Islet of Langerhans (tissue), 1 donor: ENCODE results near the gene MRPS34.

Source experiments
- FAIRE-seq: peaks from one replicate; lab custom pipeline; 2011; peaks lifted over from hg19 to GRCh38; lab: Jason Lieb, UNC

The MRPS34 gene

DNA sequence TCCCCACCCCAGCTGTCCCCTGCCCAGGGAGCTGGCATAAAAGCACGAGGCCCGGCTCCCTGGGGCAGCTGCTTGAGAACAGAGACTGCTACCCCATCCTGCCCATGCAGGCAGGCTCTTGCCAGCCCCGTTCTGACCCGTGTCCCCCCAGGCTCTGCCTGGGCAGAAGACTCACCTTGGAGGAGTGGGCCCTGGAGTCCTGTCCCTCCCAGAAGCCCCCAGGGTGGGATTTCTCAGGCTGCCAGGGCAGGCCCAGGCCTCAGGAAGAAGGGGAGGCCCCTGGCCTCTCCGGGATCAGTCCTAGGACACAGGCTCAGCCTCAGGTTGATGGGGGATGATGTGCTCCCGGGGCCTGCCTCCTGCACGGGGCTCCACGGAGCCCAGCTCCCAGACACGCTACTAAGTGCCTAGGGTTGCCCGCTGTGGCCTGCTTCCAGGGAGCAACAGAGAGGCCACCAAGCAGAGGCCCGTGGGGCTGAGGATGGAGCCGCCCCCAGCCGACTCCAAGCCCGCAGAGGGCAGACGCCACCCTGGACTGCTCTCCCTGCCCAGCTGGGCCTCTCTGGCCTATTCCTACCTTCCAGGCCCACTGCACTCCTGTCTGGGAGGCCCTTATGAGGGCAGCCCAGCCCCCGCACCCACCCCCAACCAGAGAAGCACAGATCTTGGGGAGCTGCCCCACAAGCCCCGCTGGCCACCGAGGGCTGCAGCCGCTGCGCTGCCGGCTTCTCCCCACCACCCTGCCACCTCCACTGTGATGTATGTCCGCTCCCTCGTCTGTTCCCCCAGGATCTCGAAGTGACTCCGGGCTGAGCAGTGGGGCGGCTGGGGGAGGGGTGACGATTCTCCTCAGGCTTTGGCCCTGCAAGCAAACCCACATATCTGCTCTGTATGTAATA lies 3.3 kb downstream of the MRPS34 start:
- no peak for FAIRE-seq

DNA sequence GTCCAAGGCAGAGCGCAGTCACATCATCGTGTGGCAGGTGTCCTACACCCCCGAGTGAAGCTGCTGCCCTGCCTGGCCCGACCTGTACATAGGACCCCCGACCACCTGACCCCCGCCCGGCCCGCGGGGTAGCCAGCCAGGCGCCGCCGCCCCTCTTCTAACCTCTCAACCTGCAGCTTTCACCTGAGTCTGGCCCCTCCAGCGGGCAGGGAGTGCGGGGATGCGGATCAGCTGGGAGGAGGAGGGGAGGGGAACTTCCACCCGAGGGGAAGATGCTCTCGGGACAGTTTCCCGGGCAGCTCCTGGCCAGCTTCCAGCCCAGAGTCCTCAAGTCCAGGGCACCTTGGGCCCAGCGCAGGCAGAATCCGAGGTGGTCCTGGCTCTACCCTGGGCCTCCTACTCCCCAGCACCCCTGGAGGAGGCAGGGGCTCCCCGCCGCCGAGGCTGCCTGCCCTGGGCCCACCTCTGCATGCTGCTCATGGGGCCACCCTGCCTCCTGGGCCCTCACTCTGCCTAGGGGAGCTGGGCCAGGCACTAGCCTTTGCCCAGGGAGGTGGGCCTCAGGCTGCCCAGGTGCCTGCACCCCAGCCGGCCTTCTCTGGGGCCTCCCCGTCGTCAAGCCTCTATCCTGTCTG lies 4.0 kb downstream of the MRPS34 start:
- no peak for FAIRE-seq

DNA sequence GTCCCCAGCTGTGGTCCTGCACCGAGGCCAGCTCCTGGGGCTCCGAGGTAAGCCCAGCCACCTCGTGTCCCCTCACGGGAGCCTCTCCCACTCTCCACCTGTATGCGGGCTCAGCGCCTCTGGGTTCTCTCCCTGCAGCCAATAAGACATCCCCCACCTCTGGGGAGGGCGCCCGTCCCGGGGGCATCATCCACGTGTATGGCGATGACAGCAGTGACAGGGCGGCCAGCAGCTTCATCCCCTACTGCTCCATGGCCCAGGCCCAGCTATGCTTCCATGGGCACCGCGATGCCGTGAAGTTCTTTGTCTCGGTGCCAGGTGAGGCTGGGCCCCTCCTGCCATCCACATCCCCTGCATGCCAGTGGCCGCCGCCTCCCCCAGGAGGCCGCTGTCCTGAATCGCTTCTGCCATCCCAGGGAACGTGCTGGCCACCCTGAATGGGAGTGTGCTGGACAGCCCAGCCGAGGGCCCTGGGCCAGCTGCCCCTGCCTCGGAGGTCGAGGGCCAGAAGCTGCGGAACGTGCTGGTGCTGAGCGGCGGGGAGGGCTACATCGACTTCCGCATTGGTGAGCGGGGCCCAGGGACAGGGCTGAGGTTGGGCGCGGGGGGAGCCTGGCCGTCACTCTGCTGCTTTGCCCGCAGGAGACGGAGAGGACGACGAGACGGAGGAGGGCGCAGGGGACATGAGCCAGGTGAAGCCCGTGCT lies 4.7 kb downstream of the MRPS34 start:
- FAIRE-seq = no peak

DNA sequence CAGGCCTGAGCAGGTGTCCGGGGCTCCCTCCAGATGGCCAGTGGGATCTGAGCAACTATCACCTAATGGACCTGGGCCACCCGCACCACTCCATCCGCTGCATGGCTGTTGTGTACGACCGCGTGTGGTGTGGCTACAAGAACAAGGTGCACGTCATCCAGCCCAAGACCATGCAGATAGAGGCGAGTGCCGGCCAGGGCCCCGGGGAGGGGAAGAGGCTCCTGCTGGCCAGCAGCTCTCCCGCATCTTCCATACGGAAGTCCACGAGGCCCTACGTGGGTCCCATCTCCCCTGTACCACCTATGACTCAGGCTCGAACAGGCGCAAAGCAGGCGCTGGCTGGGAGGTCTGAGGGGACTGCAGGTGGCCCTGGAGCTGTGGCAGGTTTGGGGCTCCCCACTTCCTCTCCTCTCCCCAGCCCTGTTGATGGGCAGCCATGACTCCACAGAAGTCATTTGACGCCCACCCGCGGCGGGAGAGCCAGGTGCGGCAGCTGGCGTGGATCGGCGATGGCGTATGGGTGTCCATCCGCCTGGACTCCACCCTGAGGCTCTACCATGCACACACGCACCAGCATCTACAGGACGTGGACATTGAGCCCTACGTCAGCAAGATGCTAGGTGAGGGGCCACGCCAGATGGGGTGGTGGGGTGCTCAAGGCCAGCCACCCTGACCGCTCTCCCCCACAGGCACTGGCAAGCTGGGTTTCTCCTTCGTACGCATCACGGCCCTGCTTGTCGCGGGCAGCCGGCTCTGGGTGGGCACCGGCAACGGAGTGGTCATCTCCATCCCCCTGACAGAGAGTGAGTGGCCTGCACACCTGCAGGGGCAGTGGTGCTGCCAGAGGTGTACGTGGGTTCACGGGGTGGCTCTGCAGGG lies 5.6 kb downstream of the MRPS34 start:
- no peak for FAIRE-seq

DNA sequence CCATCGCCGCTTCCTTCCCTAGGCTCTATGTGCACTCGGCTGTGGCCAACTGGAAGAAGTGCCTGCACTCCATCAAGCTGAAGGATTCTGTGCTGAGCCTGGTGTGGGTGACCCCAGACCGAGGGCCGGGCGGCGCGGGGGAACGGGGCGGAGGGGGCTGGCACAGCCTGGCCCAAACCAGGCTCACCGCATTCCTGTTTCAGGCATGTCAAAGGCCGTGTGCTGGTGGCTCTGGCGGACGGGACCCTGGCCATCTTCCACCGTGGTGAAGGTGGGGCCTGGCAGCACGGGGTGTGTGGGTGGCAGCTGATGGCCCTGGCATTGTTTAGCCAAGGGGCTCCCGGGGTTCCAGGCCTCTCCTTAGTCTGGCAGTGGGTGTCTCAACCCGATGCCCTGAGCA lies 6.2 kb downstream of the MRPS34 start:
- FAIRE-seq = no peak

DNA sequence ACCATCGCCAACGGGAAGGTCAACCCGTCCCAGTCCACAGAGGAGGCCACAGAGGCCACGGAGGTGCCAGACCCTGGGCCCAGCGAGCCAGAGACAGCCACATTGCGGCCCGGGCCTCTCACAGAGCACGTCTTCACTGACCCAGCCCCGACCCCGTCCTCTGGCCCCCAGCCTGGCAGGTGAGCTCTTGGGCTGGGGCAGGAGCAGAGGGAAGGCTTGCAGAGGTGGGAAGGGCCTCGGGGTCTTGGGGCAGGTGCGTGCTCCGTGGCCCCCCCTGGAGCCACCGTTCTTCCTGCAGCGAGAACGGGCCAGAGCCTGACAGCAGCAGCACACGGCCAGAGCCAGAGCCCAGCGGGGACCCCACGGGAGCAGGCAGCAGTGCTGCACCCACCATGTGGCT lies 6.7 kb downstream of the MRPS34 start:
- FAIRE-seq = no peak

DNA sequence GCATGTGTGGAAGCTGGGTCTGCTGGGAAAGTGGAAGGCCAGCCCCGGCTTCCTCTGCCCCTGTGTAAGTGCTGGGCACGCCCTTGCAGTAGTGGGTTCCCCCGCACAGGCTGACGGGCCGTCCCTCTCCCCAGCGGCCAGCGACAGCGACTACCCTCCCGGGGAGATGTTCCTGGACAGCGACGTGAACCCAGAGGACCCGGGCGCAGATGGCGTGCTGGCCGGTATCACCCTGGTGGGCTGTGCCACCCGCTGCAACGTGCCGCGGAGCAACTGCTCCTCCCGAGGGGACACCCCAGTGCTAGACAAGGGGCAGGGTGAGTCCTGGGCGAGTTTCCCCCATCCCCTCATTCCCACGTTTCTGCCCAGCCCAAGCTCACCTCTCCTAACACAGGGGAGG lies 7.1 kb downstream of the MRPS34 start:
- FAIRE-seq = no peak

DNA sequence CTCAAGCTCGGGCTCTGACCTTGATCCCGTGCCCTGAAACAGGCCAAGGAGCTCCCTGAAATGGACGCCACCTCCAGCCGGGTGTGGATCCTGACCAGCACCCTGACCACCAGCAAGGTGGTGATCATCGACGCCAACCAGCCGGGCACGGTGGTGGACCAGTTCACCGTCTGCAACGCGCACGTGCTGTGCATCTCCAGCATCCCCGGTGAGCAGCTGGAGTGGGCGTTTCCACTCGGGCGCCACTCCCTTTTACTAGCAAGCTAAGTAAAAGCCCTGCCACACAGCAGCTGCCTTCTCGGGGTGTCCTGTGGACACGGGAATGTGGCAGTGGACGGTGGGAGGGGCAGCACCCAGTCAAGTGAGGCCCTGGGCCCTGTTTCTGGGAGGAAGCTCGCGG lies 8.0 kb downstream of the MRPS34 start:
- no peak for FAIRE-seq

DNA sequence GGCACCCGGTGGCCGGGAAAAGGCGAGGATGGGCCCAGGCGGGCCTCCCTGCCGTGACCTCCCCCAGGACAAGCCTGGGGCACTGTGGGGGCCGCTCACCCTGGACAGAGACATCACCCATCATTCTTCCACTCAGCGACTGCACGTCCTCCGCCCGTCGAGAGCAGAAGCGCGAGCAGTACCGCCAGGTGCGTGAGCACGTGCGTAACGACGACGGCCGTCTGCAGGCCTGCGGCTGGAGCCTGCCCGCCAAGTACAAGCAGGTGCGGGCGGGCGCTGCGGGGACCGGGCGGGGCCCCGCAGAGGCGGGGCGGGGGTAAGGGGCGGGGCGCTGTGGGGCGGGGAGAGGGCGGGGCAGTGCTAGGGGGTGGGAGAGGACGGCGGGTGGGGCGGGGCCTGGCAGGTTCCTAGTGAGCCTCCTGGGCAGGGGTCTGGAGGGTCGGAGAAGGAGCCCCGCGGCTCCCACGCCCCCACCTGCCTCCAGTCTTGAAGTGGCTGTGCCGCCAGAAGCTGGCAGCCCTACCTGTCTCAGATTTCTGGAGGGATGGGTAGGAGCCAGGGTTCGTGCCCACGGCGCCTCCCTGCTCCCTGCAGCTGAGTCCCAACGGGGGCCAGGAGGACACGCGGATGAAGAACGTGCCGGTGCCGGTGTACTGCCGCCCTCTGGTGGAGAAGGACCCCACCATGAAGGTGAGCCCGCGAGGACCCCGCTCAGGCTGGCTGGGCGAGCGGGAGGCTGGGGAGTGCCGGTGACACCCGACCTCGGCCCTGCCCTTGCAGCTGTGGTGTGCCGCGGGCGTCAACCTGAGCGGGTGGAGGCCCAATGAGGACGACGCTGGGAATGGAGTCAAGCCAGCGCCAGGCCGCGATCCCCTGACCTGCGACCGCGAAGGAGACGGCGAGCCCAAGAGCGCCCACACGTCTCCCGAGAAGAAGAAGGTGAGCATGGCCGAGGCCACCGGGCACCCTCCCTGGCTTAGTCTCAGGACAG lies 9.1 kb downstream of the MRPS34 start:
- no peak for FAIRE-seq

DNA sequence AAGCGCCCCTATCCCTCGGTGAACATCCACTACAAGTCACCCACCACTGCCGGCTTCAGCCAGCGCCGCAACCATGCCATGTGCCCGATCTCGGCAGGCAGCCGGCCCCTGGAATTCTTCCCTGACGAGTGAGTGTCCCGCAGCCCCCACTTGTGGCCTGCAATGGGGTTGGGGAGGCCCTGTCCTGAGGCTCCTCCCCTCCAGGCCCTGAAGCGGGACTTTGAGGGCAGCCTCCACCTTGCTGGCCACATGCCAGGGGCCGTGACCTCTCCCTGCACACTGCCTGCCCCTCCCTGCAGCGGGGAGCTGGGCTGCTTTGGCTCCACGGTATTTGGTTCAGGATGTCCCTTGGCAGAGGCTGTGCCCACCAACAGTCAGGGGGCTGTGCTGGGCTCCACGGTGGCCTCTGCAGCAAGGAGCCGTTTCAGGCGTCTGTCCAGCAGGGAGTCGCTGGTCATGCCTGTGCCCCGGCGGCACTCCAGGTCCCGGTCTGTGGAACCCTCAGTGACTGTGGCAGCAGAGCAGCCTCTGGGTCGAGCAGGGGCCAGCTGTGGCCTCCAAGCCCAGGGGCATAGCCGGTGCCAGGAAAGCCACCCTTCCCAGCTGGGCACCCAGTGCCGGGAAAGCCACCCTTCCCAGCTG lies 9.9 kb downstream of the MRPS34 start:
- FAIRE-seq = no peak

DNA sequence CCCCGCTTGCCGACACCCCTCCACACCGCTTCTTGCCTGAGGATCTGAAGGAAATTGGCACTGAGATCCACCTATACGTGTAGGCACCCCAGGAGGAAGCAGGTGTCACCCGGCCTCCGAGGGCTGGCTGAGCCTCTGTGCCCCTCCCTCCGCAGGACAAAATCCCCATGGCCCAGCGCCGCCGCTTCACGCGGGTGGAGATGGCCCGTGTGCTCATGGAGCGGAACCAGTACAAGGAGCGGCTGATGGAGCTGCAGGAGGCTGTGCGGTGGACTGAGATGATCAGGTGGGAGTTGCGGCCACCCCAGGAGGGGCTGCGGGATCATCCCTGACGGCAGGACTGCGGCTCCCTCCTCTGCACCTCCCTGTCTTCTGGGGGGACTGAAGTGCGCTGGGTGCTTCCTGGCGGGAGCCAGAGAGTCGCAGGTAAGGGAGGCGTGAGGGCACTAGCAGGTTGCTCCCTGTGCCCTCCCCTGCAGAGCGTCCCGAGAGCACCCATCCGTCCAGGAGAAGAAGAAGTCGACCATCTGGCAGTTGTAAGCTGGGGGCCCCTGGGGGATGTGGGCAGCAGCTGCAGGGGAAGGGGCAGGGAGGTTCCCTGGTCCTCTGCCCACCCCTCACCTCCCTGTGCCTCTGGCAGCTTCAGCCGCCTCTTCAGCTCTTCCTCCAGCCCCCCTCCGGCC lies 10.6 kb downstream of the MRPS34 start:
- FAIRE-seq = no peak

DNA sequence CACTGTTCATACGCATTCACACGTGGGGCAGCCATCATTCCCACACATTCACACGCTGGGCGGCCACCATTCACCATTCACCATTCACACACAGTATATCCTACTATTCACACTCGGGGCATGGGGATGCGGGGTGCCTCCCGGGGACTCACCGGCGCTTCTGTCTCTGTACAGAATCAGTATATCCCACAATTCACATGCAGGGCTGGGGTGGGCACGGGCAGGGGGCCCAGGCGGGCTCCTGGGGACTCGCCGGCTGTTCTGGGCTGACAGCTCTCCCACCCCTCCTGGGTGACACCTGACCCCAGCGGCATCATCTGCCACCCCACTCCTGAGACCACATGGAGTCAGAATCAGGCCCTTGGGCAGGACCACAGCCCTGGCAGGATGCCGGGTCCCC lies 11.2 kb downstream of the MRPS34 start:
- FAIRE-seq = no peak

DNA sequence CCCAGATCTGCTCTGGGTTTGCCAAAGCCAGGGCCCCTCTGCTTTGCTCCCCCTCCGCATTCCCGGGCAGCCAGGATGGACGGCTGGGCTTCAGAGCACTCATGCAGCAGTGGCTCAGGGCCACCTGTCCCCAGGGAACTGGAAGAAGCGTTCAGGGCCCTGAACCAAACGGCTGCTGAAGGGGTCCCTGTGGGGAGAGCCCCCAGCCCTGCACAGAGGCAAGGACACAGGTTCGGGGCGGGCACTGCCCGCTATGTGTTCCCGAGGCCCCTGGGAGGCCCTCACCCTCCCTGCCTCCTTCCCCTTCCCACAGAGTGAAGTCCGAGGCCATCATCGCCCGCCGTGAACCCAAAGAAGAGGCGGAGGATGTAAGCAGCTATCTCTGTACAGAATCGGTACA lies 12.0 kb downstream of the MRPS34 start:
- no peak for FAIRE-seq

DNA sequence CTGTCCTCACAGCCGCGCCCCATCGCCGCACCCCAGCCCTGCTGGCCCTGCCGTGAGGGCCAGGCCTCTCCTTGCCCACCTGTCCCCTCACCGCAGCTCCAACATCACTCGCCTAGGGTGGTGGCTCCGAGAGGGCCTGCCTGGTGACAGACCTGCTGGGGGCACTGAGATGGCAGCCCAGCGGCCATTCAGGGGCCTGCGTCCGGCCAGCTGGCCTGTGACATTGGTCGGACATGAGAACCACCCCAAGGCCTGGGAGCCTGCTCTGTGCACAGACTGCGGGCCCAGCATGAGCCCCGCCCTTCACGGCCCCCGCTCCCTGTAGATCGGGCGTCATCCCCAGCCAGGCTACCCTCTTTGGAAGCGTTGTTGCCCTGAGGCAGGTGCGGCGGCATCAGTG lies 13.4 kb downstream of the MRPS34 start:
- FAIRE-seq = no peak

DNA sequence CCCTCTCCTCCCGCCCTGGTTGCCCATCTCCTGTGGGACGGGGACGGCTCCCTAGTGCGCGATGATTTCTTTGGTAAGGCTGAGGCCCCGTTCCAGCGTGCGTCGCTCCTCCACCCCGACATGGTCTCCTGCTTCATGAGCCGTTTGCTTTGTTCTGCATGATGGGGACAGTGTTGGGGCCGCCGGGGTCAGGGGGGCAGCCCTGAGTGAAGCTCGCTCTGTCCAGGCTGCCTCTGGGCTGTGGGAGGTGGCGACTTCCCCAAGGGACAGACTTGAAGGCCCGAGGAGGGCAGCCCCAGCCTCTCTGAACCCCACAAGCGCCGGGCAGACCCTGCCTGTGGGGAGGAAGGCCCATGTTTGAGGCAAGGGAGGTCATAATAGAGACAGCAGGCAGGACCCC lies 14.0 kb downstream of the MRPS34 start:
- FAIRE-seq = no peak

DNA sequence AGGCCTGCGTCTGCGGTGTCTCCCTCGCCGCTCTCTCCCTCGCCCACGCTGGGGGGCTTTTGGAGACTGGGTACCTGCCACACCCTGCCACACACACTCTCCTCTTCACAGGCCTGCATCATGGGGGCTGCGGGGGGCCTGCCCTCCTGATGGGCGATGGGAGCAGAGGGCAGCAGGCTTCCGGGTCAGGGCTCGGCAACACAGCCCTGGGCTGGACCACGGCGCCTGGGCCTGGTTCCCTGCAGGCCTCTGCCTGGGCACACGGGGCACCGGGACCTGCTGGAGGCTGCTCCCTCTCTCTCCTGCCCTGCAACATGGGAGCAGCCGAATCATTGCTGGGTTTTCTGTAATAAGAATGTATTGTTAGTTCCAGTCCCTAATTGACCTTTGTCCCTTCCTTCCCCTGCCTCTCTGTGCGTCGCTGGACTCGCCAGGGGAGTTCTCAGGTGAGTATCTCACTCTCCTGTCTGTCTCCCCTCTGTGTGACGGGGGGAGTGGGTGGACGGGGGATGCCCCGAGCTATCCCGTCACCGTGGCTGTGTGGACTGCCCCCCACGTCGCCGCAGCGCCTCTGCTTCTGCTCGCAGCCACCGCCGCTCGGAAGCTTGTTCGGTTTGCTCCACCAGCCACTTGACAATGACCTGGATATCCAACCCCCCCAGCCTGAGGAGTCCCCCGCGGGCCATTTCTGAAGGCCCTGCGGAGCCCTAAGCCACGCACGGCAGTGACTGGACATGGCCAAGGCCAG lies 15.0 kb downstream of the MRPS34 start:
- no peak for FAIRE-seq

DNA sequence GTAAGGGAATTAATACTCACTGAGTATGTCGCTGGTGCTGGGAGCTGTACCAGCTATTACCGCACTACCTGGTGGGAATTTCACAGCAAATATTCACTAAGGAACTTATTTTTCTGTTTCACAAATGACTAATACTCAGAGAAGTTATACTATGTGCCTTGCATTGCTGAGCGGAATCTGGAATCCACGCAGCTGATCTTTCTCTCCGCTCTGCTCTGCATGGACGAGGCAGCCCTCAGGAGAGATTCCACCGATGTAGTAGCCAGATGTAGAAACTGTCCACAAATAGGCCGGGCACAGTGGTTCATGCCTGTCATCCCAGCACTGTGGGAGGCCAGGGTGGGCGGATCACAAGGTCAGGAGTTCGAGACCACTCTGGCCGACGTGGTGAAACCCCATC lies 18.7 kb downstream of the MRPS34 start:
- FAIRE-seq = no peak

DNA sequence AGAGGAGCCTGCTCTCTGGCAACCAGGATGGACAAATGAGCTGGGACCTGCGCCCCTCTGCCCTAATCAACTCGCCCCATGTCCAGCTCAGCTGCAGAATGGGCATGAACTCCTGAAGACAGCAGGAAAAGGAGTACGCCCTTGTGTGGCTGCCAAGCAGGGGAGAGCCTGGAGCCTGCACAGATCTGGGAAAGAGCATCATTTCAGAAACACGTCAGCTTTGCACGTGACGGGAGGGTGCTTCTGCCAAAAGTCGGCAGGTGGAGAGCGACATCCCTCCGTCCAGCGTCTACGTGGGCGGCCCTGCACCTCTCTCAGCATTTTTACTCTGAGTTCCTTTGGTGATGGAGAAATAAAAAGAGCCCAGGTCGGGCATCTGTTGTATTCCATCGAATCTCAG lies 20.1 kb downstream of the MRPS34 start:
- no peak for FAIRE-seq

DNA sequence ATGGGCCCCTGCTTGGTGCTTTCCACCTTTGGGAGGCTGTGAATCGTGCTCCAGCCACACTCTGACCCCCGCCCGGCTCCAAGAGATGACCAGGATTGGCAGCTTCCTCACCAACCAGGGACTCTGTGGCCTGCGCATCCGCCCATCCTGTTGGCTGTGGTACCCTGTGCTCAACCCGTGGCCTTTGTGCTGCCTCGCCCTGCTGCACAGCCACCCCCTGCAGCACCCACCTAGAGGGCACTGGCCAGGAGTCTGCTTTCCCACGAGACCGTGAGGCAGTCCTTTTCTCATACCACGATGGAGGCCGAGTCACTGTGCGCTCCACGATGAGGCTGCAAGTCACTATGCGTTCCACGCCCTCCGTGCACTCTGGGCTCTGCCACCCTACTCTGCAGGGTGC lies 21.0 kb downstream of the MRPS34 start:
- FAIRE-seq = no peak
